Peyer's patch (tissue), 4 donors: Measurements from ENCODE around the gene UFC1.
A peak's percentile ranks its signal among the peaks of the same experiment; 100 is the strongest.

ENCODE experiments used
- CTCF ChIP-seq, 6 experiments: fragments of 450-650 bp in 4 of 6; fragments of 200-600 bp in 2 of 6; sonication (generic) in 1 of 6; IDR thresholded peaks; one replicate each; pipeline ENCODE4 v1.5.1; 2017 to 2019; ENCODE audit warnings: antibody characterized with exemption in 6 of 6, mild to moderate bottlenecking in 3 of 6, moderate library complexity in 1 of 6
- POLR2A ChIP-seq, 2 donors: fragments of 450-650 bp; IDR thresholded peaks; one replicate each; pipeline ENCODE4 v1.5.1; 2017; ENCODE audit warnings: antibody characterized with exemption in 2 of 2, mild to moderate bottlenecking in 2 of 2, moderate library complexity in 2 of 2

- TF ChIP-seq CTCF (IDR thresholded peaks at IDR 0.05) (peak in 4 of 6 experiments; percentile 45 to 60 (median 55)), POLR2A (IDR thresholded peaks at IDR 0.05) (no peak)
These were observed 14.0 kb upstream of the UFC1 start for GRCh38 chr1:161139766-161140165.
